Tibial artery (tissue), 4 donors: ENCODE data around the gene BLVRB.

Experiments
- DNase-seq, 2 donors: peaks; one replicate each; pipeline ENCODE4 v3.0.0-alpha.2; 2019
- H3K27ac ChIP-seq, 2 donors: fragments of 200-600 bp; sonication (generic) in 1 of 2; 1 replicate in 1 of 2; 2 replicates in 1 of 2; pipeline ENCODE4 v1.5.1; 2018 to 2019; ENCODE audit warnings: mild to moderate bottlenecking in 1 of 2
- H3K27me3 ChIP-seq, 2 donors: fragments of 200-600 bp; sonication (generic) in 1 of 2; one replicate each; pipeline versions ENCODE4 v1.5.1 to v1.6.0; 2016 to 2019
- H3K36me3 ChIP-seq, 3 donors: fragments of 200-600 bp; sonication (generic) in 2 of 3; one replicate each; pipeline ENCODE4 v1.5.1; 2016 to 2019; ENCODE audit warnings: mild to moderate bottlenecking in 2 of 3
- H3K4me1 ChIP-seq, 4 donors: fragments of 200-600 bp; sonication (generic) in 2 of 4; 1 replicate in 3 of 4; 2 replicates in 1 of 4; pipeline ENCODE4 v1.5.1; 2016 to 2019
- H3K4me3 ChIP-seq, 2 donors: fragments of 200-600 bp; sonication (generic) in 1 of 2; 1 replicate in 1 of 2; 2 replicates in 1 of 2; pipeline ENCODE4 v1.5.1; 2018 to 2019; ENCODE audit warnings: mild to moderate bottlenecking in 2 of 2
- H3K9me3 ChIP-seq, 3 donors: fragments of 200-600 bp; sonication (generic) in 1 of 3; one replicate each; pipeline ENCODE4 v1.5.1; 2016 to 2019
- intact Hi-C: fragments of 100-400 bp; cut with DNase I; formaldehyde crosslinking; loops from one replicate; pipeline ENCODE4 v1.15.0; 2023; ENCODE audit warnings: low total_unique reads
- TF ChIP-seq, protein P1 (sequence below), 2 experiments: fragments of 200-600 bp in 1 of 2; fragments of 450-650 bp in 1 of 2; IDR thresholded peaks; one replicate each; pipeline ENCODE4 v1.5.1; 2017 to 2019; ENCODE audit warnings: antibody characterized with exemption in 2 of 2, mild to moderate bottlenecking in 1 of 2, moderate library complexity in 1 of 2

The BLVRB gene

DNA sequence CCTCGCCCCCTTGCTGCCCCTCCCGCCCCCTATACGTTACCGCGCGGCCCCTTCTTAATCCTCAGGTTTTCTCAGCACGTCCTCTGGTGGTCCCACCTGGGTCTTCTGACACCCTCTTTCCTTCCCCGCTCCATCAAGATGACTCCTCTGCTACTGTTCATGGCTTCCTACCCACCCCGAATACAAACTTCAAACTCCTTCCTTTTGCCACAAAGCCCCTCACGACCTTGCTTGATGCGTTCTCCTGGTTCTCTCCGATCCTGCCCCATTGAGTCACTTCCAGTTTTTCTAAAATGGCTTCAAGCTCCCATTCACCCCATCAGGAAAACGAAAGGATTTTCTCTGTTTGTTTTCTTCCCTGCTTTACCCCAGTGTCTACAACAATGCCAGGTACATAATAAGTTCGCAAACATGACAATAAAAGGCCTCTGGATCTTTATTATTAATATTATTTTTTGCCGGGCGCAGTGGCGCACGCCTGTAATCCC is 20.7 kb downstream of the BLVRB start:
- Histone ChIP-seq H3K27ac (peak overlapping the region; percentile 97 to 98), H3K27me3 (no peaks in the 10 kb centered on the region), H3K36me3 (peaks cover 40 to 63% (median 47%) of the 10 kb centered on the region in 3 donors), H3K4me1 (peaks cover 0 to 33% (median 24%) of the 10 kb centered on the region in 4 donors), H3K9me3 (no peaks in the 10 kb centered on the region), H3K4me3 (peak overlapping the region; percentile 94 to 95)
- no peak for DNase-seq
- intact Hi-C loops = loop anchor here (10.0 kb wide), 1 partner anchor 140 kb away; no protein-coding TSS in a partner anchor
- TF ChIP-seq, protein P1, sequence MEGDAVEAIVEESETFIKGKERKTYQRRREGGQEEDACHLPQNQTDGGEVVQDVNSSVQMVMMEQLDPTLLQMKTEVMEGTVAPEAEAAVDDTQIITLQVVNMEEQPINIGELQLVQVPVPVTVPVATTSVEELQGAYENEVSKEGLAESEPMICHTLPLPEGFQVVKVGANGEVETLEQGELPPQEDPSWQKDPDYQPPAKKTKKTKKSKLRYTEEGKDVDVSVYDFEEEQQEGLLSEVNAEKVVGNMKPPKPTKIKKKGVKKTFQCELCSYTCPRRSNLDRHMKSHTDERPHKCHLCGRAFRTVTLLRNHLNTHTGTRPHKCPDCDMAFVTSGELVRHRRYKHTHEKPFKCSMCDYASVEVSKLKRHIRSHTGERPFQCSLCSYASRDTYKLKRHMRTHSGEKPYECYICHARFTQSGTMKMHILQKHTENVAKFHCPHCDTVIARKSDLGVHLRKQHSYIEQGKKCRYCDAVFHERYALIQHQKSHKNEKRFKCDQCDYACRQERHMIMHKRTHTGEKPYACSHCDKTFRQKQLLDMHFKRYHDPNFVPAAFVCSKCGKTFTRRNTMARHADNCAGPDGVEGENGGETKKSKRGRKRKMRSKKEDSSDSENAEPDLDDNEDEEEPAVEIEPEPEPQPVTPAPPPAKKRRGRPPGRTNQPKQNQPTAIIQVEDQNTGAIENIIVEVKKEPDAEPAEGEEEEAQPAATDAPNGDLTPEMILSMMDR (IDR thresholded peaks at IDR 0.05) = peak in 1 of 2 experiments; percentile 12

DNA sequence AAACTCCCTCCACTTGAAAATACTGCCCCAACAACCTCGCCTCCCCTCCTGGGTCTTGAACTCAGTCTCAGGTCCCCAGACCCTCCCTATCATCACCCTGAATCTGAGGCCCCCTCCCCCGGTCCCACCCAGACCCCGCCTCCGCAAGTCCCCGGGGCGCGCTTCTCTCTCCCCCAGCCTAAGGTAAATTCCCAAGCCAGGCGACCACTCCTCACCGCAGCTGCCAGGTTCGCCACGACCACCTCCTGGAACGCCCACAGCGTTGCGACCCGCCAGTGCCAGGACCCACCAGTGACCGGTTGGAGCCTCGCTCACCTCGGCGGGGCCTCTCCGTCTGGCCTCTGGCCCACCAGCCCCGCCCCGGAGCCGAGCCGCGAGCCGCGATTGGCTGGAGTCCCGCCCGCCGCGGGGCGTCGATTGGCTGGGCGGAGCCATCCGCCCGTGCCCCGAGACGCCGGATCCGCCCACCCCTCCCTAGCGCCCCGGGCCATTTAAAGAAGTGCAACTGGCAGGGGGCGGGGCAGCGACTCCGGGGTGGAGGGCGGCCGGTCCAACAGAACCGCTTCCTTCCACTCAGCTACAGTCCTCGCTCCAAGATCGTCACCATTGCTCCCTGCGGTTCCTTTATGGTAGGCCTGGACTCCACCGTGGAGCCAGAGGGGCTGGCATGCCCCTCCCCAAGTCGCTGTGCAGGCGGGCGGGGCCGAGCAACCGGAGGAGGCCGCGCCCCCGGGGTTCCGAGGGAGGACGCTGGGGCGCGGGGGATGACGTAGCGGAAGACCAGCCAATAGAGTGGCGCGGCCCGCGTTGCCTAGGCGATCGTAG is 21.3 kb downstream of the BLVRB start, which contains the start of gene SERTAD3:
SERTAD3 (minus strand) TSS at position 336 of the 825 bp plus-strand sequence. CDS start 2,255 bp downstream, outside the sequence.
- intact Hi-C loops = loop anchor here (10.0 kb wide), 1 partner anchor 139 kb away; no protein-coding TSS in a partner anchor
- TF ChIP-seq, protein P1 (IDR thresholded peaks at IDR 0.05) = no peak

DNA sequence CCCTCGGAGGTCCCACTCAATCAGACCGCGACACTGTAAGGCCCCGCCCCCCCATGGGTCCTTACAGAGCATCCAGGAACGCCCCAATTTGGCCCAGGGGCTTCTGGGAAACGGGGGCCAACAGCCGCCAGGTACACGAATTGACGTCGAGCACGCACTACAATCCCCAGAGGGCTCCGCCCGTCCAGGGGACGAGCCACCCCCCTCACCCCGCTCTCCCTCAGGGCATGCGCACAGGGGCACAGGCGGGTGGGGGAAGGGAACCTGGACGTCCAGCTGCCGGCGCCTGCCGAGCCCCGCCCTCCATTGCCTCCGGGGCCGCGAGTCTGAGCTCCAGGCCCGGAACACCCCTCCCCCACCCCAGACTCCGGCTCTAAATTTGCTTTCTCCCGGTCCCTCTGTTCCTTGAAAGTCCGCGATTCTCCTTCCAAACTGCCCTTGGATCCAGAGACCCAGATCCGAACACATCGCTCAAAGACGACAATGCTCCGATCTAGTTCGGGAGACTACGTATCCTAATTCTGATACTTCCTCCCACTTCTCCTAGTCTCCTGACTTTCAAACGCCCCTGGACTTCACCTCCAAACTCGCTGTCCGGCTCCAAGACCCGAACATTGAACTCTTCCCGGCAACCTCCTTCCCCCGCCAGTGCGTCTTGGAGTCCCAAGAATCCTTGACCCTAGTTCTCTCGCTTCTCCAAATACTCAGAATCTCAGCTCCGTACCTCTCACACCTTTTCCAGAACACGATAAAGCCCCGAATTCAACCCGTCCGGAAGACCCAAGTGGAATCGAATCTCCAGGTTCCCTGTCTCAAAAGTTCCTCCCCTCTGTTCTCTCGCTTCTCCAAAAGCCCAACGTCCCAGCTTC is 22.2 kb downstream of the BLVRB start:
- Histone ChIP-seq H3K27me3 (no peaks in the 10 kb centered on the region), H3K27ac (peak overlapping the region; percentile 97 to 98), H3K36me3 (peaks cover 30 to 48% (median 35%) of the 10 kb centered on the region in 3 donors), H3K4me1 (peaks cover 0 to 33% (median 24%) of the 10 kb centered on the region in 4 donors), H3K4me3 (peak overlapping the region; percentile 94 to 95), H3K9me3 (no peaks in the 10 kb centered on the region)
- TF ChIP-seq, protein P1 (IDR thresholded peaks at IDR 0.05) = no peak
- intact Hi-C loops = loop anchor here (10.0 kb wide), 1 partner anchor 139 kb away; no protein-coding TSS in a partner anchor
- peak; percentile 100 for DNase-seq

More for the DNA sequence above, 21.3 kb downstream of the BLVRB start, which contains the start of gene SERTAD3:
- H3K27me3 ChIP-seq = no peaks in the 10 kb centered on the region
- H3K36me3 ChIP-seq = peaks cover 38 to 57% (median 42%) of the 10 kb centered on the region in 3 donors
- peak within 1 kb of the TSS; percentile 94 to 95 for H3K4me3 ChIP-seq
- peak; percentile 98 to 99 for DNase-seq
- H3K27ac ChIP-seq = peak within 1 kb of the TSS; percentile 97 to 98
- H3K4me1 ChIP-seq = peaks cover 0 to 33% (median 24%) of the 10 kb centered on the region in 4 donors
- H3K9me3 ChIP-seq = no peaks in the 10 kb centered on the region

DNA sequence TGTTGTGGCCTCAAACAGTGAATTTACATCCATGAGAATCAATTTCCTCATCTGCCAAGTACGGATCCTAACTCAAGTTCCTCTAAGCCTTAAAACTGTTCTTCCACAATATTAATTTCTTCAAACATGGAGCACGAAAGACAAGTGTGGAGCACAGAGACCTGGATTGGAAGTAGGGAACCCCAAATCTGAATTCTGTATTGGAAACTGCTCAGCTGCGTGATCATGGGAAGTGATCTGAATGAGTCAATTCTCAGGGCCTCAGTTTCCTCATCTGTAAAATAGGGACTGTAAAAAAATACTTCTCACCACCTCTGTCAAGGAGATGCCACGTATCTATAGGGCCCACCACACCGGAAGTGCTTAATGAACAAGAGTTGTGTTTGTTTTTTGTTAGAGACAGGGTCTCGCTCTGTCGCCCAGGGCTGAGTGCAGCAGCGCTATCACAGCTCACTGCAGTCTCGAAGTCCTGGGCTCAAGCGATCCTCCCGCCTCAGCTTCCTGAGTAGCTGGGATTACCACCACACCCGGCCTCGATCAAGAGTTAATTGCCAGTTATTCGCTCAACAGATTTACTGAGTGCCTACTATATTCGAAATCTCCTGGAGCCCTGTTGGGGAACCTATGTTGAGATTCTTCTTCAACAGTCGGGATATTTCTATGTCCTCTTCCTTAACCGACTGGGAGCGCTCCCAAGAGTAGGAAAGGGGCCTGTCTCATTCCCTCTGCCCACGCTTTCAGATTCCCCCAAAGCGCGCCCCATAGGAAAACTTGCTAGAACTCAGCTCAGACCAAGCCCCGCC is 23.0 kb downstream of the BLVRB start:
- no peak for DNase-seq
- Histone ChIP-seq H3K9me3 (no peaks in the 10 kb centered on the region), H3K4me3 (peak overlapping the region; percentile 94 to 95), H3K27ac (peak overlapping the region; percentile 53 to 66), H3K36me3 (peaks cover 22 to 40% (median 28%) of the 10 kb centered on the region in 3 donors), H3K4me1 (peaks cover 0 to 33% (median 24%) of the 10 kb centered on the region in 4 donors), H3K27me3 (no peaks in the 10 kb centered on the region)
- intact Hi-C loops = loop anchor here (10.0 kb wide), 1 partner anchor 138 kb away; no protein-coding TSS in a partner anchor
- TF ChIP-seq, protein P1 (IDR thresholded peaks at IDR 0.05) = no peak
